GM12872 (cell line): ENCODE measurements around the gene HAPLN2.

Source experiments
- CTCF ChIP-seq: IDR thresholded peaks from 3 replicates; pipeline ENCODE4 v1.5.1; 2011; ENCODE audit warnings: low read depth, mild to moderate bottlenecking, low read length, moderate library complexity; ENCODE audit not compliant: insufficient read depth

Gene HAPLN2

GRCh38 chr1:156655151-156655903 is 36.1 kb downstream of the HAPLN2 start:
- TF ChIP-seq CTCF: no peak

DNA sequence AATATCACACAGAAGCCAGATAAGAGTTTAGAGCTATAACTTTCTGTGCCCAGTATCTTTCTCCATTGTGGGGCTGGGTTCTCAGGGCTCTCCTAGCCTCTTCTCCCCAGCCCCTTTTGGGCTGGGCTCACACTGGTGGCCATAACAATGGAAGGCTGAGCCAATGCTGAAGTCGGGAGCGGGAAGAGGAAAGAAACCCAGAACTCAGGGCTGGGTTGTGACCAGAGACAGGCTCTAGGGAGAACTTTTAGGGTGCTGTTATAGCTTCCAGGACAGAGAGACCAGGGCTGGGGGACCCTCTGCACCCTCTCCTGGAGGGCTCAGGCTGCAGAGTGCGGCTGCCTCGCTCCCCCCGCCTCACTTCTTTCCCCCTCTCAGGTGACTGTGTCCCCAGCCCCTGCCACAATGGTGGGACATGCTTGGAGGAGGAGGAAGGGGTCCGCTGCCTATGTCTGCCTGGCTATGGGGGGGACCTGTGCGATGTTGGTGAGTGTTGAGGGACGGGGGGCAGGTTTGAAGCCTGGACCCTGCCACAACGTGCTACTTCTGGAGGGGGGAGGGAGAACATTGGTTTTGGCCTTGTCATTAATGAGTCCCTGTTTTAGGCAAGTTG is 36.8 kb downstream of the HAPLN2 start:
- no peak for TF ChIP-seq CTCF

DNA sequence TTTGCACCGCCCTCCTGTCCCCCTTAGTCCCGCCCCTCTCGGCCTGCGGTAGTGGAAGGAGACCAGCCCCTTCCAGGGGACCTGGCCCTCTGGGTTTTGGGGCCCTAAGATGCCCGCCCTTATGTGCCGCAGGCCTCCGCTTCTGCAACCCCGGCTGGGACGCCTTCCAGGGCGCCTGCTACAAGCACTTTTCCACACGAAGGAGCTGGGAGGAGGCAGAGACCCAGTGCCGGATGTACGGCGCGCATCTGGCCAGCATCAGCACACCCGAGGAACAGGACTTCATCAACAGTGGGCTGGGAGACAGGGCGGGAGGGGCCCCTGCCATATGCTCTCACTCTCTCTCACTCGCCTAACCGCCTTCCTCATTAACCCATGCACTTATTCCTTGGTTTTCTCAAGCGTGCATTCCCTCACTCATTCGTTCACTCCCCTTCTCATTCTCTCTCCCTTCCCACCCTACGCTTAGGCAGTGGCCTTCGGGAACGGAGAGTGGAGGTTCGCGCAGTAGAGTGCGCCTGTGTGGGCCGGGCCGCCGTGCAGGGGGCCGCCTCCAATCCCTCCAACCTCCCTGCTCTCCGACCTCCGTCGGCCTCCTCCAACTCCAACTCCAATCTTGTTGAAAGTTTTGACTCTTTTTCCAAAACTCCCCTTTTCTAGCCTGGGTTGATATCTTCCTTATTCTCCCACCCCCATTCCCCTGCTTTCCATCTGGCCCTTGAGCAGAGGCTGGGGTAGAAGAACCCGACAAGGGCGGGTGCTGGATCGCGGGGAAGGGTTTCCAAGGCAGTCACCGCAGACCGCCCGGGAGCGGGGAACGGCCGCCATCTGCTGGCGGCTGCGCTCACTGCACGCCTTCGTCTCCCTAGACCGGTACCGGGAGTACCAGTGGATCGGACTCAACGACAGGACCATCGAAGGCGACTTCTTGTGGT is 37.9 kb downstream of the HAPLN2 start:
- peak; percentile 100 for TF ChIP-seq CTCF

DNA sequence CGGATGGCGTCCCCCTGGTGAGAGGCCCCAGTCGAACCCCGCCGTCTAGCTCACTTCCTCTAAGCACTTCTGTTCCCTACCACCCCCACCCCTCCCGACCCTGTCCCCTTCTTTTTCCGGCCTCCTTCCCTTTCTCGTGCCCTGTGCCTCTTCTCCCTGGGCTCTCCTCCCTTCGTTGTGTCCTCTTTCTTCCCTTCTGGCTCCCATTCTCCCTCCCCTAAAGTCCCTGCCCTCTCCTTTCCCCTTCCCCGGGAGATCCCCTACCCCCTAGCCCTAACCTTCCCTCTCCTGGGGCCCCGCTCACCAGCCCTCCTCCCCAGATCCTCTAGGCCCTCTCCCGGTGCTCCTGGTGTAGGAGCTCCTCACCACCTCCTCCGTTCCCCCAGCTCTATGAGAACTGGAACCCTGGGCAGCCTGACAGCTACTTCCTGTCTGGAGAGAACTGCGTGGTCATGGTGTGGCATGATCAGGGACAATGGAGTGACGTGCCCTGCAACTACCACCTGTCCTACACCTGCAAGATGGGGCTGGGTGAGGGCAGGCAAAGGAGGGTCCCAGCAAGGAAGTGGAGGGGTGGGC is 38.6 kb downstream of the HAPLN2 start:
- no peak for TF ChIP-seq CTCF

- no peak for TF ChIP-seq CTCF
These were observed 39.3 kb downstream of the HAPLN2 start for GRCh38 chr1:156658496-156658895.

- no peak for TF ChIP-seq CTCF
These were observed 39.8 kb downstream of the HAPLN2 start for GRCh38 chr1:156658945-156659574.

- no peak for TF ChIP-seq CTCF
These were observed 40.4 kb downstream of the HAPLN2 start for GRCh38 chr1:156659661-156659987.
